Cortex of kidney (tissue), 1 donor: ENCODE results near the gene CLSTN1.
"Not testable (repeated sequence)": the region's sequence is repeated elsewhere in the genome, so short reads cannot be mapped to it uniquely, and the experiment has no call there.

Experiments used
- DNase-seq: peaks from one replicate; lab custom pipeline; 2025; lab: John Stamatoyannopoulos, UW

CLSTN1 gene

GRCh38 chr1:9794081-9794480 is 29.7 kb downstream of the CLSTN1 start:
- no peak for DNase-seq

GRCh38 chr1:9793291-9793690 is 30.5 kb downstream of the CLSTN1 start:
- no peak for DNase-seq

- no peak for DNase-seq
Measured at GRCh38 chr1:9792156-9793042, 31.4 kb downstream of the CLSTN1 start.

- not testable (repeated sequence) for DNase-seq
Measured at GRCh38 chr1:9789700-9790099, 34.1 kb downstream of the CLSTN1 start.

- no peak for DNase-seq
Measured at GRCh38 chr1:9787702-9788101, 36.1 kb downstream of the CLSTN1 start.

- no peak for DNase-seq
Measured at GRCh38 chr1:9785406-9785805, 38.4 kb downstream of the CLSTN1 start.

- no peak for DNase-seq
Measured at GRCh38 chr1:9784508-9785133, 39.1 kb downstream of the CLSTN1 start.

GRCh38 chr1:9782897-9783296 is 40.9 kb downstream of the CLSTN1 start:
- DNase-seq: no peak

- no peak for DNase-seq
Measured at GRCh38 chr1:9782116-9782751, 41.5 kb downstream of the CLSTN1 start.

- DNase-seq: no peak
Measured at GRCh38 chr1:9780554-9781110, 43.1 kb downstream of the CLSTN1 start.

- DNase-seq: no peak
Measured at GRCh38 chr1:9778905-9779304, 44.9 kb downstream of the CLSTN1 start.

- no peak for DNase-seq
Measured at GRCh38 chr1:9776685-9777084, 47.1 kb downstream of the CLSTN1 start.

GRCh38 chr1:9774712-9775679 is 48.8 kb downstream of the CLSTN1 start:
- no peak for DNase-seq

- no peak for DNase-seq
Measured at GRCh38 chr1:9770298-9770697, 53.5 kb downstream of the CLSTN1 start.

- no peak for DNase-seq
Measured at GRCh38 chr1:9768983-9769382, 54.8 kb downstream of the CLSTN1 start.

GRCh38 chr1:9767964-9768668 is 55.6 kb downstream of the CLSTN1 start:
- DNase-seq: no peak

GRCh38 chr1:9766759-9767442 is 56.9 kb downstream of the CLSTN1 start:
- no peak for DNase-seq

- no peak for DNase-seq
Measured at GRCh38 chr1:9764550-9764949, 59.2 kb downstream of the CLSTN1 start.

GRCh38 chr1:9763914-9764313 is 59.9 kb downstream of the CLSTN1 start:
- DNase-seq: no peak

GRCh38 chr1:9762446-9762845 is 61.3 kb downstream of the CLSTN1 start:
- not testable (repeated sequence) for DNase-seq
